GM19463 (cell line): Measurements from ENCODE around the gene FAM184B.
"Not testable (repeated sequence)": the region's sequence is repeated elsewhere in the genome, so short reads cannot be mapped to it uniquely, and the experiment has no call there.

ENCODE experiments used
- ATAC-seq: cut with Tn5 transposase; IDR thresholded peaks from one replicate; pipeline ENCODE4 v1.9.1; 2021; ENCODE audit warnings: mild to moderate bottlenecking, moderate library complexity; ENCODE audit not compliant: unreplicated experiment

The FAM184B gene

DNA sequence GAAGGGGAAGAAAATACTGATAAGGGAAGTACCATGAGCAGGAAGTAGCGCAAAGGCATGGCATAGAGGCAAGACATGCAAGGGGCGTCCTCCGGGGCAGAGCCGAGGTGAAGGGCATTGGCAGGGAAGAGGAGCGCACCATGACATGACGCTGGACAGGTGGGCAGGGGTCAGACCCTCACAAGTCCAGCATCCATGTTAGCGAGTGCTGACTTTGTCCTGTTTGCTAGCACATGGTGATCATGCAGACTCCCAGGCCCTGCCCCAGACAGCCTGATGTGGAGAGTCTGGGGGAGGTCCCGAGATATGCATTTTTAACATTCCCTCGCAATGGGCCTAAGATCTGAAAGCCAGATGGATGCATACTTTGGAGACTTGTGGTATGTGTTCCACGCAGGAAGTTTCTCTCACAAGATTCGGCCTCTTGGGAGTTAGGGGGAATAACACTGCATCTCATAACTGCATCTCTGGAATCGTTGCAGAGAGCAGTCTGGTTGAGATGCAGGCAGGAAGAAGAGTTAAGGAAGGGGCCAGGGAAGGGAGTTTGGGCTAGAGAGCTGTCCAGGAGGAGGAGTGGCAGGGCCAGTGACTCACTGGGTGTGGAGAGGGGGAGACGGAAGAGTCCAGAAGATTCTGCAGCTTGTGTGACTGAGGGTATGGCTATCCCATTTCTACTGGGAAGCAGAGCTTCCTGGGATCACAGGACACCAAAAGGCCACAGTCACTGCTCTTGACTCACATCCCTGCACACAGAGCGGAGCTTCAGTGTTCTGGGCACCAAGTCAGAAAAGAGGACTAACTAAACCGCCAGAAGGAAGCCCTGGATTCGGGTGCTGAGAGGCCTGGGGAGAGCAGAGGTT is 59.7 kb downstream of the FAM184B start:
- ATAC-seq = no peak

DNA sequence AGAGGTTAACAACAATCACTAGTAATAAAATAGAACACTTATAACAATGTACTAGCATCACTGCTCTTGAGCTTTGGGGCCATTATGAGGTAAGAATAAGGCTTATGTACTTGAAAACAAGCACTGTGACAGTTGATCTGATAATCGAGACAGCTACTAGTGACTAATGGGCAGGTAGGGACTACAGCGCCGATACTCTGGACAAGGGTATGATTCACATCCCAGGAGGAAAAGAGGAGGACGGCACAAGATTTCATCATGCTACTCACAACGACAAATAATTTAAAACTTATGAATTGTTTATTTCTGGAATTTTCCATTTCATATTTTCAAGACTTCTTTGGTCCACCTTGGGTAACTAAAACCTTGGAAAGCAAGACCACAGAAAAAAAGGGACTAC is 62.3 kb downstream of the FAM184B start:
- ATAC-seq = no peak

DNA sequence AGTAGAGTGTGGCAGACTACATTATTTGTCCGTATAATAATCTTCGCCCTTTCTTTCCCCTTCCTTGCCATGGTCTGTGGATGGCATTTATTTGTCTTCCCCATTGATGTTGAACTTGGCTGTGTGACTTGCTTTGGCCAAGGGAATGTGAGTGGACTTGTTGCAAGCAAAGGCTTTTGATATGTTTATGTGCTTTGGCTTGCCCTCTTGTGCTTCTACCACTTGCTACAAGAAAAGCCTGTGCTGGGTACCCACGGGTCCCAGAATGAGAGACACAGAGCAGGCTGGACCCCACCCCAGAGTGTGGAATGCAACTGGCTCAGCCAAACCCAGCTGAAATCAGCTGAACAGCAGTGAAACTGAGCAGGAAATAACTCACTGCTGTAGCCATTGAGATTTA is 63.0 kb downstream of the FAM184B start:
- ATAC-seq = no peak

- no peak for ATAC-seq
Observed at GRCh38 chr4:17717301-17717700, 64.1 kb downstream of the FAM184B start.

DNA sequence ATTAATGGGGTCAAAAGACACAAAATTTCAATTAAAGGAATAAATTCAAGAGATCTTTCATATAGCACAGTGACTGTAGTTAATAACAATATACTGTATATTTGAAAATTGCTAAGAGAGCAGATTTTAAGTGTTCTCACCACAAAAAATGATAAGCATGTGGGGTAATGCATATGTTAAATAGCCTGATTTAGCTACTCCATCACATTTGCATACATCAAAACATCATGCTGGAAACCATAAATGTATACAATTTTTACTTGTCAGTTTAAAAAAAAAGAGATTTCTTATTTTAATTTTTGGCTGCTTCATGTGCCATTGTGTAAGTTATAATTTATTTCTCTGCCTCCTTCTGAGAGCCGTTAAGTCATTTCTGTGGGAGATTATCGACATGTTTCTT is 65.9 kb downstream of the FAM184B start:
- ATAC-seq = no peak

DNA sequence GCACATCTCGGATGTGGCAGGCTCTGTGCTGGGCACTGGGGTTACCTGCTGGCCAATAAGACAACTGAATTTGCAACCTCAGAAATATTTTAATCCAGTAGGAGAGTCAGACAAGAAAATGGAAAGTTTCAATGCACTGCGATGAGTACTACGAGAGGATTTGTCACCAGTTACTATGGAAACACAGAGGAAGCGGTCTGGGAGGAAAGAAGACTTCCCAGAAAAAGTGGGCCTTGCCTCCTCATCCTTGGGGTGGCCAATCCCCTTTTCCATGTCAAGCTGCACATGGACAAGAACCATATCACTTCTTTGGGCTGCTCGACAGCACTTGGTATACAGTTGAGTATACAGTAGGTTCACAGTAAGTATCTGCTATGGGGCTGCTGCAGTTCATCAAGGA is 67.6 kb downstream of the FAM184B start:
- ATAC-seq = no peak

DNA sequence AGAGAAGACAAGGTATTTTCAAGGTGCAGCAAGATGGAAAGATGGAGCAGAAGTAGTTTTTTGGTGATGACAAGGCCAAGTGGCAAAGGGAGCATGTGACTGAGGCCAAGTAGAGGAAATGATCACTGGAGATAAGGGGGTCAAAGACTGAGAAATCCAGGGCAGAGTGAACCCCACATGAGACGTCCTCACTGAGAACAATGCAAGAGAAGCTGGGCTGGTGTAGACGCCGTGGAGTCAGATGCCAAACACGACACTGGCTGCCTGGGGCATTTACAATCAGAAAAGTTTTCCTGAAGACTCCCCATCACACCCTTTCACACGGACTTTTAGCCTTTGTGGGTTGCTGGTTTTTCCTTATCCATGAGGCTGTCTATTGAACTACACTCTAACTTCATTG is 69.3 kb downstream of the FAM184B start:
- no peak for ATAC-seq

- ATAC-seq = not testable (repeated sequence)
Observed at GRCh38 chr4:17711206-17711605, 70.2 kb downstream of the FAM184B start.

- ATAC-seq = no peak
Observed at GRCh38 chr4:17709763-17710068, 71.7 kb downstream of the FAM184B start.

DNA sequence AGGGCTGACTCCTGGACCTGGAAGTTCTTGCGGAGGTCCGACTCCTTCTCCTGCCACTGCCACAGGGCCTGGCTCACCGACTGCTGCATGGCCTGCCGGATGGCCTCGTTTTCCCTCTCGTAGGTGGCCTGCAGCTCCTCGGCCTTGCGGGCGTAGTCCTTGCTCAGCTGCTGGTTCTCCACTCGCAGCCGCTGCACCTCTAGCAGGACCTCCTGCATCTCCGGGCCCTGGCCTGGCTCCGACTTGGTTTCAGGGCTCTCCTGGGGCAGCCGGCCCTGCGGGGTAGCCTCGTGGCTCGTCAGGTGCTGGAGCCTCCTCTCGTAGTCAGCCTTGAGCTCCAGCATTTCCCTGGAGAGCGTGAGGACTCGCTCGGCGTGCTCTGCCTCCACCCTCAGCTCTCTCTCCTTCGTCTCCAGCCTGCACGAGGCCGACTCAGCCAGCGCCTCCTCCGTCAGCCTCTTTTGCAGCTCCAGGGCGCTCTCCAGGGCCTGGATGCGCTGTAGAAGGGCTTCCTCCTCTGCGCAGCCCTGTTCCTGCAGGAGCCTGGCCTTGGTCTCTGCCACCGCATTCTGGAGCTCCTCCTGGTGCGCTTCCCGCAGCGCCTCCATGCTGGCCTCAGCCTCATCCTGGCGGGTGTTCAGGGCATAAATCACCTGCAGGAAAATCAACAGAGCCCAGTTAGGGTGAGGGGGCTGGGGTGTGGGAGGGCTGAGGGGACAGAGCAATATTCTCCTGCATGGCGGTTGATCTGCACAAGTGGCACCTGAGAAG is 72.2 kb downstream of the FAM184B start:
- no peak for ATAC-seq

- ATAC-seq = no peak
Observed at GRCh38 chr4:17707671-17708070, 73.8 kb downstream of the FAM184B start.

GRCh38 chr4:17705107-17705506 is 76.3 kb downstream of the FAM184B start:
- no peak for ATAC-seq

DNA sequence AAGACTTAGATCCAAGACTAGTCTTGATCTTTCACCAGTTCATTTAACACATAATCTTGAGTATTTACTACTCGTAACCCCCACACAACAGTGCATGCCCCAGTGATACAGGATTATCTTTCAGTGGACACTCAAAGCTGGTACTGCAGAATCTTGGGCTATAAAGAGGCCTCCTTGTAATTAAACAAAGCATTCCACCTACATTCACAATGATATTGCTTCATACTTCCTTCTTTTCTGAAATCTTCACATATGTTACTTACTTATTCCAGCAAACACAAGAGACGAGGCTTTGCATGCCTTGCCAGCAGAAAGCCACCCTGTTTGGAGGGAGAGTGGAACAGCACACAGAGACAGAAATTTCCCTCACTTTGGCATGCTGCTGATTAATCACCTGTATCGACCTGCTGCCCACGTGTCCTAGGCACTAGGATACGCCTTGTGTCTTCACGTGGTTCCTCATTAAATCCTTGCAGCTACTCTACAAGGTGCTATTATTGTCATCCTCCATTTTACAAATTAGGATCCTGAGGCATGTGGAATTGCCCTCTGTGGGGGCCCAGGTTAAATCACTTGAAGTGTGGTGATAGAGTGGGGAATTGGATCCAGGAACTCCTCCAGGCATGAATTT is 77.3 kb downstream of the FAM184B start:
- ATAC-seq = no peak

GRCh38 chr4:17702641-17703040 is 78.8 kb downstream of the FAM184B start:
- no peak for ATAC-seq

GRCh38 chr4:17701882-17702281 is 79.5 kb downstream of the FAM184B start:
- ATAC-seq = no peak

GRCh38 chr4:17701138-17701839 is 80.1 kb downstream of the FAM184B start:
- no peak for ATAC-seq

DNA sequence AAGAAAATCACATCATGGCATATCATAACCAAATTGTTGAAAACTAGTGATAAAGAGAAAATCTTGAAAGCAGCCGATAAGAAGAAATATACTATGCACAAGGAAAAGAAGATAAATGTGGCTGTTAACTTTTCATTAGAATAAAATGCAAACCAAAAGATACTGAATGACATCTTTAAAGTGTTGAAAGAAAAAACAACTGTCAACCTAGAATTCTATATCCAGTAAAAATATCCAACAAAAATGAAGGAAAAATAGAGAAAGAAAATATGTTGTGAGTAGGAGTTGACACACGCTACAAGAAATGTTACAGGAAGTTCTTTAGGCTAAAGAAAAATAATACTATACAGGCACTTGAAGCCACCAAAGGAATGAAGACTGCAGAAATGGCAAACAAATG is 82.0 kb downstream of the FAM184B start:
- ATAC-seq = no peak

- ATAC-seq = no peak
Observed at GRCh38 chr4:17698116-17698515, 83.3 kb downstream of the FAM184B start.

DNA sequence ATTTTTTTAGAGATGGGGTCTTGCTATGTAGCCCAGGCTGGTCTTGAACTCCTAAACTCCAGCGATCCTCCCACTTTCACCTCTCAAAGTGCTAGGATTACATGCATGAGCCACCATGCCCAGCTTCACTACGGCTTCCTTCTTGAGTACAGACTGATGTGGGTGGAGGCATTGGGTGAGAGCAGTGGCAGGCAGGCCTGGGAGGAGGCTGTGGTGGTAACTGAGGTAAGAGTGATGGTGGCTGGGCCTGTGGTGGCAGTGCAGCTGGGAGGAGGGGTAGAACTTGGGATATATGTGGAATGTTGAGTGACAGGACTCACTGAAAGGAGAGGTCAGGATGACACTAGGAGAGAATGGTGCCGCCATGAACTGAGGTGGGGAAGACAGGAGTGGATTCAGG is 86.1 kb downstream of the FAM184B start:
- no peak for ATAC-seq

DNA sequence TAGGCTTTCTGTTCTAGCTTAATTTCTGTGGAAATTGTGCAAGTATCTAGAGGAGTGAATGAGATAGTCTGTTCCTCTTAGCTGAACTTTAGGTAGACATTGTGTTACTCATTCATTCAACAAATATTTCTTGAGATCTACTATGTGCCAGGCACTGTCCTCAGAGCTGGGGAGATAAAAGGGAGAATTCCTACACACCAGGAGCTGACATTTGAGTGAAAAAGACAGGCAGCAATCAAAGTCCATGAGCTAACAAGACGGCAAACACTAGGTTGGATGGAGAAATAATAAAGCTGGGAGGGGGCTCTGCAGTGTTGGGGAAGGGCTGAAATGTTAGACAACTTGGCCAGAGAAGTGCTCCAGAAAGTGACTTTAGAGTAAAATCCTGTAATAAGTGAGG is 86.9 kb downstream of the FAM184B start:
- no peak for ATAC-seq

DNA sequence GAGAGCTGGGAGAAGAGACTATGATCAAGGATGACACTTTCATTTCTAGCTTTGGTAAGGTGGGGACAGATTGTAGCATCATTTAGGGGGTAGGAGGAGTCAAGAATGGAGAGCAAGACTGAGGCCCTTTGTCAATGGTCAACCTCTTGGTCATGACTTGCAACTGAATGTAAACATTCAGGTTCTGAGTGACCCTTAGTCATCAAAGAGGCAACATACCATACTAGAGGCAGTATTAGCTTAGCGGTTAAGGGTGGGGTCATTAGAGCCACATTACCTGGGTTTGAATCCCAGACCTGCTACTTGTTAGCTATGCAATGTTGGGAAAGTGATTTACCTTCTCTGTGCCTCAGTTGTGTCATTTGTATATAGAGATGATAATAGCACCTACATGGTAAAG is 90.5 kb downstream of the FAM184B start:
- ATAC-seq = no peak
